KMS-11 (cell line): ENCODE results near the gene GALNT10.
"Not testable (repeated sequence)": the region's sequence is repeated elsewhere in the genome, so short reads cannot be mapped to it uniquely, and the experiment has no call there.

Source experiments
- H2AFZ ChIP-seq: fragments of 200-600 bp; sonication (generic); 2 replicates; pipeline ENCODE4 v1.6.1; 2016; ENCODE audit warnings: antibody characterized with exemption, mixed run types, low read depth
- H3K27ac ChIP-seq: fragments of 200-600 bp; sonication (generic); 2 replicates; pipeline ENCODE4 v1.6.1; 2016; ENCODE audit warnings: mild to moderate bottlenecking, mixed run types
- H3K27me3 ChIP-seq: fragments of 200-600 bp; sonication (generic); 2 replicates; pipeline ENCODE4 v1.6.1; 2017; ENCODE audit warnings: mild to moderate bottlenecking, low read depth, mixed run types, moderate library complexity; ENCODE audit not compliant: insufficient read depth
- H3K36me3 ChIP-seq: fragments of 200-600 bp; sonication (generic); 2 replicates; pipeline ENCODE4 v1.6.1; 2017; ENCODE audit warnings: mild to moderate bottlenecking, mixed run types; ENCODE audit not compliant: insufficient read depth
- H3K4me1 ChIP-seq: fragments of 200-600 bp; sonication (generic); 2 replicates; pipeline ENCODE4 v1.6.1; 2016; ENCODE audit warnings: mild to moderate bottlenecking, low read depth, mixed run types; ENCODE audit not compliant: poor library complexity, severe bottlenecking
- H3K4me2 ChIP-seq: fragments of 200-600 bp; sonication (generic); 2 replicates; pipeline ENCODE4 v1.7.0; 2016; ENCODE audit warnings: mild to moderate bottlenecking, mixed run types
- H3K4me3 ChIP-seq: fragments of 200-600 bp; sonication (generic); IDR thresholded peaks from 2 replicates; pipeline ENCODE4 v1.6.1; 2017; ENCODE audit warnings: low read depth, low read length, mixed read lengths; ENCODE audit not compliant: insufficient read depth
- H3K79me2 ChIP-seq: fragments of 200-600 bp; sonication (generic); 2 replicates; pipeline ENCODE4 v1.6.1; 2016; ENCODE audit warnings: low read depth, mixed run types; ENCODE audit not compliant: insufficient read depth
- H3K9ac ChIP-seq: fragments of 200-600 bp; sonication (generic); 2 replicates; pipeline ENCODE4 v1.6.1; 2016; ENCODE audit warnings: mild to moderate bottlenecking, mixed run types
- H4K20me1 ChIP-seq: fragments of 200-600 bp; sonication (generic); 2 replicates; pipeline ENCODE4 v1.6.1; 2016; ENCODE audit warnings: mild to moderate bottlenecking, mixed run types; ENCODE audit not compliant: insufficient read depth
- CTCF ChIP-seq: fragments of 200-600 bp; sonication (generic); conservative IDR thresholded peaks from 2 replicates; pipeline ENCODE4 v1.6.1; 2017; ENCODE audit warnings: low read depth, mild to moderate bottlenecking, antibody characterized with exemption, low read length, moderate library complexity, mixed read lengths

The GALNT10 gene

GRCh38 chr5:154146409-154146808, 44.1 kb upstream of the GALNT10 start:
- no peaks in the 10 kb centered on the region for H3K36me3 ChIP-seq
- no peak overlapping the region for H3K4me2 ChIP-seq
- H4K20me1 ChIP-seq = no peaks in the 10 kb centered on the region
- H2AFZ ChIP-seq = no peak overlapping the region
- H3K4me1 ChIP-seq = no peaks in the 10 kb centered on the region
- H3K4me3 ChIP-seq = no peak overlapping the region
- H3K9ac ChIP-seq = no peak overlapping the region
- H3K79me2 ChIP-seq = no peaks in the 10 kb centered on the region
- H3K27ac ChIP-seq = no peak overlapping the region
- TF ChIP-seq CTCF = no peak
- no peaks in the 10 kb centered on the region for H3K27me3 ChIP-seq

DNA sequence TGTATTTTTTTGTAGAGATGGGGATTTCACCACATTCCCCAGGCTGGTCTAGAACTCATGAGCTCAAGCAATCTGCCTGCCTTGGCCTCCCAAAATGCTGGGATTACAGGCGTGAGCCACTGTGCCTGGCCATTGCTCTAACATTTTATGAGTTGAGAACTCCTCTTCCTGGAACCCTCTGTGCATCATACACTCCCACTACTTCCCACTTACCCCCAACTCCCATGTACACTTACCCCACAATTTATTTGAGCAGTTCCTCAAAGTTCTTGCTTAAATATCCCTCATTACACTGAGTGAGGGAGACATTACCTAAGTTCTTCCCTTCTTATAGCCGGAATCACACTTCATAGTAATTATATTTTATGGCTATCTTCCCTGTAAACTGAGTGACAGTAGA, 42.9 kb upstream of the GALNT10 start:
- Histone ChIP-seq H3K4me1 (no peaks in the 10 kb centered on the region), H2AFZ (no peak overlapping the region), H3K9ac (no peak overlapping the region), H3K4me3 (no peak overlapping the region), H3K36me3 (no peaks in the 10 kb centered on the region), H3K27me3 (no peaks in the 10 kb centered on the region), H3K79me2 (no peaks in the 10 kb centered on the region), H3K4me2 (no peak overlapping the region), H3K27ac (no peak overlapping the region), H4K20me1 (no peaks in the 10 kb centered on the region)
- no peak for TF ChIP-seq CTCF

- H3K27me3 ChIP-seq, H3K36me3 ChIP-seq, H3K9ac ChIP-seq, H3K27ac ChIP-seq, H2AFZ ChIP-seq, H4K20me1 ChIP-seq, H3K4me2 ChIP-seq, H3K4me3 ChIP-seq, H3K4me1 ChIP-seq, H3K79me2 ChIP-seq: not testable (repeated sequence)
Measured at GRCh38 chr5:154150471-154150870, 40.1 kb upstream of the GALNT10 start.

GRCh38 chr5:154157483-154158378, 32.8 kb upstream of the GALNT10 start:
- H2AFZ ChIP-seq = no peak overlapping the region
- TF ChIP-seq CTCF = no peak; the same call in none of the 2 replicates
- H3K36me3 ChIP-seq = no peaks in the 10 kb centered on the region

DNA sequence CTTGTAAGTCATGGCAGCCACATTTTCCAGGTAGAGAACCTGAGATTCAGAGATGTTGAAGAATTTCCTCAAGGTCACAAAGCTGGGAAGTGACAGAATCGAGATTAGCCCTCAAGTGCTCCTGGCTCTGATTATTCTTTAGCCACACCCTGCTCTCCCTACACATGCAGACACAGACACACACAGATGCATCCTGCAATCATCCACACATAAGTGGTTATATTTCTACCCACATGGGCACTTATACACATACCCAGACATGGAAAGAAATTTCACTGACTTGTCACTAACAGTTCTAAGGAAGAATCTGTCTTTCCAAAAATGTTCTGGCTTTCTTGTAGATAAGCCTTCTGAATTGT, 32.2 kb upstream of the GALNT10 start:
- Histone ChIP-seq H3K79me2 (no peaks in the 10 kb centered on the region), H3K27ac (no peak overlapping the region), H3K27me3 (no peaks in the 10 kb centered on the region), H3K9ac (no peak overlapping the region), H3K4me2 (no peak overlapping the region), H3K4me1 (no peaks in the 10 kb centered on the region), H3K36me3 (no peaks in the 10 kb centered on the region), H4K20me1 (no peaks in the 10 kb centered on the region), H3K4me3 (no peak overlapping the region), H2AFZ (no peak overlapping the region)
- TF ChIP-seq CTCF = no peak

More at GRCh38 chr5:154157483-154158378, 32.8 kb upstream of the GALNT10 start:
- no peaks in the 10 kb centered on the region for H3K27me3 ChIP-seq
- H3K27ac ChIP-seq = no peak overlapping the region
- H3K9ac ChIP-seq = no peak overlapping the region
- H3K4me3 ChIP-seq = no peak overlapping the region
- H3K4me2 ChIP-seq = no peak overlapping the region
- H3K4me1 ChIP-seq = no peaks in the 10 kb centered on the region
- H4K20me1 ChIP-seq = no peaks in the 10 kb centered on the region
- H3K79me2 ChIP-seq = no peaks in the 10 kb centered on the region
